Loucy (cell line): ENCODE data around the gene COX10.

ENCODE experiments used
- CTCF ChIP-seq: fragments of 200-600 bp; sonication (generic); conservative IDR thresholded peaks from 2 replicates; pipeline ENCODE4 v1.5.1; 2014; ENCODE audit warnings: mild to moderate bottlenecking, antibody characterized with exemption, low read length
- EZH2phosphoT487 ChIP-seq: fragments of 200-600 bp; IDR thresholded peaks from 2 replicates; pipeline ENCODE4 v1.6.1; 2018; ENCODE audit warnings: antibody characterized with exemption, mild to moderate bottlenecking, moderate library complexity, borderline replicate concordance

- TF ChIP-seq CTCF: no peak
- no peak for TF ChIP-seq EZH2phosphoT487
Measured at GRCh38 chr17:14245002-14245401, 175.7 kb downstream of the COX10 start.
